ENCODE measurements around the gene OR2T8.
"Not testable (repeated sequence)": the region's sequence is repeated elsewhere in the genome, so short reads cannot be mapped to it uniquely, and the experiment has no call there.

Gene OR2T8

GRCh38 chr1:247933989-247934388 is 13.9 kb downstream of the OR2T8 start:
- no peak for DNase-seq (ENCODE audit: extremely low read depth, low read depth)
- TF ChIP-seq CTCF (IDR thresholded peaks at IDR 0.05; ENCODE audit: low read depth, low read length), result no peak

GRCh38 chr1:247935781-247936180 is 15.7 kb downstream of the OR2T8 start:
- TF ChIP-seq CTCF (IDR thresholded peaks at IDR 0.05; ENCODE audit: low read depth, low read length), result no peak
- DNase-seq (ENCODE audit: extremely low read depth, low read depth), result no peak

- no peak for DNase-seq (ENCODE audit: extremely low read depth, low read depth)
- TF ChIP-seq CTCF (IDR thresholded peaks at IDR 0.05; ENCODE audit: low read depth, low read length), result no peak
Measured at GRCh38 chr1:247936415-247936814, 16.4 kb downstream of the OR2T8 start.

- not testable (repeated sequence) for DNase-seq (ENCODE audit: extremely low read depth, low read depth)
Measured at GRCh38 chr1:247936965-247937734, 17.1 kb downstream of the OR2T8 start.

GRCh38 chr1:247942624-247943023 is 22.6 kb downstream of the OR2T8 start:
- no peak for TF ChIP-seq CTCF (IDR thresholded peaks at IDR 0.05; ENCODE audit: low read depth, low read length)
- DNase-seq (ENCODE audit: extremely low read depth, low read depth), result no peak

GRCh38 chr1:247948558-247948957 is 28.5 kb downstream of the OR2T8 start, which contains the start of gene OR2L8:
TSS of gene OR2L8 (plus strand) at chr1:247948858. CDS start at chr1:247948858, 0 bp downstream.
- no peak for DNase-seq (ENCODE audit: extremely low read depth, low read depth)
- no peak for TF ChIP-seq CTCF (IDR thresholded peaks at IDR 0.05; ENCODE audit: low read depth, low read length)

- no peak for DNase-seq (ENCODE audit: extremely low read depth, low read depth)
- TF ChIP-seq CTCF (IDR thresholded peaks at IDR 0.05; ENCODE audit: low read depth, low read length), result no peak
Measured at GRCh38 chr1:247953408-247953807, 33.4 kb downstream of the OR2T8 start.

GRCh38 chr1:247961791-247962190 is 41.7 kb downstream of the OR2T8 start:
- no peak for TF ChIP-seq CTCF (IDR thresholded peaks at IDR 0.05; ENCODE audit: low read depth, low read length)
- no peak for DNase-seq (ENCODE audit: extremely low read depth, low read depth)

Measured in AG09319 (cell line).